Right renal pelvis (tissue), 4 donors: ENCODE data around the gene METTL24. TPM values are rescaled to one million over a fixed set of nuclear protein-coding genes. Genes with fewer than 3 reads are reported as not detected.
A peak's percentile ranks its signal among the peaks of the same experiment; 100 is the strongest.

Experiments used
- DNase-seq, 4 donors: peaks; one replicate each; pipeline ENCODE4 v3.0.0-alpha.2; 2013; ENCODE audit warnings: low read depth in 4 of 4, low spot score in 3 of 4, missing footprints in 1 of 4
- polyA plus RNA-seq, 4 donors: library from polyadenylated mRNA; unstranded; fragments of 120-200 nt; gene quantifications; one replicate each; pipeline ENCODE4 v1.2.1, GENCODE V29; 2013; ENCODE audit not compliant: insufficient read length in 4 of 4

The METTL24 gene
- polyA plus RNA-seq, 4 donors: 11.9 to 17.3 (median 14.0) TPM

DNA sequence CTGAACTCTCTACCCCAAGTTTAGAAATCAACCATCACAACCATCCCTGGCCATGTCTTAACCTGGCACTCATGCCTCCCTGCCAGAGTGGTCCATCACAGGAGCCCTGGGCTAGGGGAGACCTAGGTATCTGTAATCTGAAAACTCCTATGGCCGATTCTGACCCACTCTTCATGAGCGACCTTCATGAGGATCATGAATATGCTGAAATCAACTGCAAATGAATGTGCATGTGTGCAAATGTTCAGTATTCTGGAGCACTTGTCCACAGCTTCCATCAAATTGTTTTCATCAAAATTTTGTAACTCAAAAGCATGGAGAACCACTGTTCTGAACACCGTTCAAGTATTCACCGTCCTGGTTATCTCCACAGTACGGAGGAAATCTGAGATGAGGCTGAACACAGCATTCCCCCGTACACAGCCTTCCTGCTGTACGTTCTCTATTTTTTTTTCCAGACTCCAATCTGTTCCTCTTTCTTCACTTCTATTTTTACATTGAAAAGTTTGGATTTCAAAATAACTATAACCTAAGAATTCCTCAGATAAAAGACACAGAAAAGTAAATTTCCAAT is 17.7 kb downstream of the METTL24 start:
- DNase-seq: no peak

GRCh38 chr6:110338820-110339470 is 19.2 kb downstream of the METTL24 start:
- DNase-seq: no peak

- DNase-seq: no peak
Observed at GRCh38 chr6:110337486-110337885, 20.7 kb downstream of the METTL24 start.

GRCh38 chr6:110334423-110335180 is 23.5 kb downstream of the METTL24 start:
- DNase-seq: no peak

- no peak for DNase-seq
Observed at GRCh38 chr6:110332281-110332680, 25.9 kb downstream of the METTL24 start.

- no peak for DNase-seq
Observed at GRCh38 chr6:110331816-110332215, 26.3 kb downstream of the METTL24 start.

DNA sequence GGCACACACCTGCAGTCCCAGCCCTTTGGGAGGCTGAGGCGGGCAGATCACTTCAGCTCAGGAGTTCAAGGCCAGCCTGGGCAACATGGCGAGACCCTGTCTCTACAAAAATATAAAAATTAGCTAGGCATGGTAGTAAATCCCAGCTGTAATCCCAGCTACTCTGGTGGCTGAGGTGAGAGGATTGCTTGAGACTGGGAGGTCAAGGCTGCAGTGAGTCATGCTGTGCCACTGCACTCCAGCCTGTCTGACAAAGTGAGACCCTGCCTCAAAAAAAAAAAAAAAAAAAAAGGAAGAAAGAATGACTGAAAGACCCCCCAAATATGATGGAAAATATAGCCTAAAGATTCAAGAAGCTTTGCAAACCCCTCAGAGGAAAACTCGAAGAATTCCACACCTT is 26.8 kb downstream of the METTL24 start:
- no peak for DNase-seq

DNA sequence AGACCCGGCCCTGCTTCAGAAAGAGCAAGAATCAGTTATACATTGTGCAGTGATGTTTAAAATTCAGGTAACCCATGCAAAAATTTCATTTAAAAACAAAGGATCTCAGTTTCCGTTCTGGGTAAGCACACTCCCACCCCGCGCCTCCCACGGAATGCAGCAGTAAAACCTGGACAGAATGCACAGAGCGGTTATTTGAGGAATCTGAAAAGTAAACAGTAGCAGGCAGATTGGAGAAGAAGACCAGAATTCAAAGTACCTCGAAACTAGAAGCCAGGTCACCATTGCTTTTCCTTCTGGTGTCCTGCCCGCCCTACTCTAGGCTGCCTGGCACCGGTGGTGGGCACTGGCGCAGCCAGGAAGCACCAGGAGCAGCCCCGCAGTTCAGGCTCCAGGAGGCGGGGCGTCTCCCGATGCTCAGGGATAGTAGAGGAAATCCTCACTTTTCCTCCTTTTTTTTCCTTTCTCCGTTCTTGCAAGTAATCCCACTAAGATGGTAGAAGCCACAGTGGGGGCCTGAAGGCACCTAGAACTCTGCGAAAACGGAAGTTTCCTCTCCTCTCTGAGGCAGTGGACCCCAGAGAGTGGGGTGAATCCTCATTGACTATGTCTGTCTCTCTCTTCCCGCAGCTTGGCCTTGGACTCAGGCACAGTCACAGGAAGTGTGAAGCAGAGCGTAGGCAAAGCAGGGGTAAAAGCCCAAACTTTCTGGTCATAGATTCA is 28.3 kb downstream of the METTL24 start:
- peak in 2 of 4 donors; percentile 60 to 71 for DNase-seq

- peak in 1 of 4 donors; percentile 40 for DNase-seq
Observed at GRCh38 chr6:110329348-110329713, 28.8 kb downstream of the METTL24 start.

GRCh38 chr6:110328259-110328658 is 29.9 kb downstream of the METTL24 start:
- DNase-seq: no peak

GRCh38 chr6:110327391-110327790 is 30.8 kb downstream of the METTL24 start:
- DNase-seq: no peak

- DNase-seq: no peak
Observed at GRCh38 chr6:110326609-110327008, 31.5 kb downstream of the METTL24 start.

DNA sequence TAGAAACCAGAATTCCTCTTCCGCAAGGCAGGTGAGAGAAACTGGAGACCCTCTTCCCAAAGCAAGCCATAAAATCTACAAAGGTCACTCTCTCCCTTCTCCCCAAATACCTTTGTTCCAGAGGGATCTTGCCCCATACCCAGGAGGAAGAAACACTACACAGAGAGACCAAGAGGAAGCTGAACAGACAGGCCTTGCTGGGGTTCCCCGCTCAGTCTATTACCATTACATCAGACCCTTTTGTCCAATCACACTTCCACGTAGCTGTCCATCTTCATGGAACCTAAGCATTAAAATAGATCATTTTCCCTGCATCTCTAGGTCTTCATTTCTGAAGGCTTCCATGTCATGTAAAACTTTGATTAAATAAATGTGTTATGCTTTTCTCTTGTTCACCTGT is 32.1 kb downstream of the METTL24 start:
- no peak for DNase-seq

DNA sequence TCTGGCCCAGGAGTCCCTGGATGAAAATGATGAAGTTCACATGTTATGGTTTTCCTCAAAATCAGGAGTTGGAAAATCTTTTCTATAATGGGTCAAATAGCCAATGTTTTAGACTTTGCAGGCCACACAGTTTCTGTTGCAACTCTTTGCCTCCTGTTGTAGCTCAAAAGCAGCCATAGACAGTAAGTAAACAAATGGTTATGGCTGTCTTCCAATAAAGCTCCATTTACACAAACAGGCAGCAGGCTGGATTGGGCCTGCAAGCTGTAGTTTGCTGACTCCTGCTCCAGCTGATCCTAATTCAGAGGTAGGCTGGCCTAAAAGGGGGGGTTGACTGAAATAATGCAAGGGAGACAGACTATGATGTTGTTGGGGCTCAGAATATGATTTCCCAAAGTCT is 33.0 kb downstream of the METTL24 start:
- DNase-seq: peak; percentile 59 to 82 (median 72)

DNA sequence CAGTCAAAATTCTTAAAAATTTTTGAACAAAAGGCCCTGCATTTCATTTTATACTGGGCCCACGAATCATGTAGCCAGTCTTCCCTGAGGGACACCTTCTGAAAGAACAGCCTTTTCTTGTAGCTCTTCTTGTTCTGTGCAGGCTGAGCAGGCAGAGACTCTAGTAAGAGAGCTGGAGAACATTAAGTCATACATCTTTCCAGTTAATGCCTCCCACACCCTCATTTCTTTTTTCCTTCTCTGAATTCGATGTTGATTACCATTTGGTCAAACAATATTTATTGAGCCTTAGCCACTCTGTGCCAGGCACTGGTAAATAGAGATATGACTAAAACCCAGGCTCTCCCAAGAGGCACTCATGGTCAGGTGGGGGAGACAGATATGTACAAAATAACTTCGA is 33.6 kb downstream of the METTL24 start:
- DNase-seq: no peak

GRCh38 chr6:110323258-110323657 is 34.9 kb downstream of the METTL24 start:
- DNase-seq: no peak

- DNase-seq: peak in 1 of 4 donors; percentile 35
Observed at GRCh38 chr6:110322874-110323242, 35.3 kb downstream of the METTL24 start.

- DNase-seq: no peak
Observed at GRCh38 chr6:110322151-110322873, 35.8 kb downstream of the METTL24 start.

- no peak for DNase-seq
Observed at GRCh38 chr6:110320307-110320706, 37.8 kb downstream of the METTL24 start.

- no peak for DNase-seq
Observed at GRCh38 chr6:110319843-110320242, 38.3 kb downstream of the METTL24 start.

GRCh38 chr6:110319381-110319780 is 38.8 kb downstream of the METTL24 start:
- no peak for DNase-seq
